Subcutaneous abdominal adipose tissue (tissue), 5 donors: ENCODE measurements around the gene ECD.
A peak's percentile ranks its signal among the peaks of the same experiment; 100 is the strongest.

Experiments
- H3K27ac ChIP-seq: one replicate; pipeline ENCODE4 v1.7.0; 2013; ENCODE audit warnings: low read depth, mild to moderate bottlenecking, inconsistent platforms, low read length, moderate library complexity
- H3K27me3 ChIP-seq, 5 donors: one replicate each; pipeline ENCODE4 v1.7.0; 2013; ENCODE audit warnings: low read length in 5 of 5, inconsistent platforms in 1 of 5; ENCODE audit not compliant: control insufficient read depth in 5 of 5, insufficient read depth in 4 of 5
- H3K36me3 ChIP-seq, 5 donors: one replicate each; pipeline ENCODE4 v1.7.0; 2013; ENCODE audit warnings: low read length in 5 of 5; ENCODE audit not compliant: control insufficient read depth in 5 of 5, insufficient read depth in 5 of 5
- H3K4me1 ChIP-seq, 5 donors: one replicate each; pipeline ENCODE4 v1.7.0; 2013; ENCODE audit warnings: low read length in 5 of 5, mild to moderate bottlenecking in 3 of 5, moderate library complexity in 1 of 5; ENCODE audit not compliant: control insufficient read depth in 5 of 5, insufficient read depth in 5 of 5
- H3K4me3 ChIP-seq, 5 donors: one replicate each; pipeline ENCODE4 v1.7.0; 2013; ENCODE audit warnings: low read length in 5 of 5, low read depth in 1 of 5
- H3K9ac ChIP-seq, 5 donors: one replicate each; pipeline ENCODE4 v1.7.0; 2013; ENCODE audit warnings: low read length in 5 of 5, mild to moderate bottlenecking in 4 of 5, moderate library complexity in 3 of 5
- H3K9me3 ChIP-seq, 5 donors: one replicate each; pipeline ENCODE4 v1.7.0; 2013; ENCODE audit warnings: low read length in 5 of 5; ENCODE audit not compliant: control insufficient read depth in 5 of 5
- donor health status: healthy.
- donor health status: healthy.
- donor health status: healthy.
- donor health status: healthy.
- donor health status: healthy.

ECD gene

DNA sequence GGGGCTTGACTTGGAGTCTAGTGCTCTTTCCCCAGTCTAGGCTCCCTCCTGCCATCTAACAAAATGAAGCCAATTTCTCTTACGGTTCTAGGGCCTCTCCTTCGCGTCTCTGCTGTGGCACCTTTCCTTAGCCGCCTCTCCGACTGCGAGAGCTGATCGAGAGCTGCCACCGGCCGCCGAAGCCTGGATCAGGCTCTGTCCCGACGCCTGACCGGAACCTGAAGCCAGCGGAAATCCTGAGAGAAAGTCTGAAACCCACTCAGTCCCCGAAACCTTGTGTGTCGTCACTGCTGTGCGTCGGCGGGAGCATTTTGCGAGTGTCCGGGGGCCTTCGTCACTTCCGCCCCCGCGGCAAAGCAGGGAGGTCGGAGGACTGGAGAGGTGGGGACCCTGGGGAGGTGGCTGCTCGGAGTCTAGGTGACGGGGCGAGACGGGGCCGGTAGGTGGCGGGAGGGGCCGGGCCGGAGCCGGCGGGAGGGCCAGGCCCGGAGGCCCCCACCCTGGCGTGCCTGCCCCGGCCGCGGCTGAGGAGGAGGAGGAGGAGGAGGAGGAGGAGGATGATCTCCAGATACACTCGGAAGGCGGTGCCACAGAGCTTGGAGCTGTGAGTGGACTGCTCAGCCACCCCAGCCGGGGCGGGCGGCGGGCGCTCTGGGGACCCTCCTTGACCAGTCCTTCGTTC, at the start of gene ECD, which contains the start of gene FAM149B1:
Gene ECD (minus strand): TSS at position 226 of the 682 bp plus-strand sequence. CDS start 4,071 bp downstream, outside the sequence.
Gene FAM149B1 (plus strand): TSS at position 337 of the 682 bp plus-strand sequence. CDS start 221 bp downstream, at position 558.
- H3K27me3 ChIP-seq, result no peaks in the 10 kb centered on the region
- H3K27ac ChIP-seq, result peak within 1 kb of the TSS; percentile 99
- peaks cover 3 to 28% (median 21%) of the 10 kb centered on the region in 5 donors for H3K4me1 ChIP-seq
- no peaks in the 10 kb centered on the region for H3K9me3 ChIP-seq
- H3K36me3 ChIP-seq, result peaks cover 2 to 9% (median 6%) of the 10 kb centered on the region in 5 donors
- H3K4me3 ChIP-seq, result peak within 1 kb of the TSS; percentile 87 to 95 (median 91)
- peak within 1 kb of the TSS; percentile 94 to 100 (median 100) for H3K9ac ChIP-seq

GRCh38 chr10:73215749-73216148, 47.9 kb upstream of the ECD start:
- H3K9ac ChIP-seq, result no peak overlapping the region
- no peak overlapping the region for H3K4me3 ChIP-seq
- no peaks in the 10 kb centered on the region for H3K9me3 ChIP-seq
- H3K27me3 ChIP-seq, result no peaks in the 10 kb centered on the region
- H3K27ac ChIP-seq, result no peak overlapping the region
- H3K36me3 ChIP-seq, result peaks cover 12 to 25% (median 22%) of the 10 kb centered on the region in 5 donors
- peaks cover 0 to 1% (median 0%) of the 10 kb centered on the region in 5 donors for H3K4me1 ChIP-seq

- no peaks in the 10 kb centered on the region for H3K9me3 ChIP-seq
- peaks cover 3 to 15% (median 12%) of the 10 kb centered on the region in 5 donors for H3K36me3 ChIP-seq
- H3K27ac ChIP-seq, result no peak overlapping the region
- H3K9ac ChIP-seq, result no peak overlapping the region
- H3K27me3 ChIP-seq, result no peaks in the 10 kb centered on the region
- no peak overlapping the region for H3K4me3 ChIP-seq
- H3K4me1 ChIP-seq, result peaks cover 2 to 17% (median 8%) of the 10 kb centered on the region in 5 donors
These were observed 43.5 kb upstream of the ECD start for GRCh38 chr10:73211106-73211811.

- Histone ChIP-seq H3K4me3 (no peak overlapping the region), H3K27ac (no peak overlapping the region), H3K36me3 (peaks cover 0 to 15% (median 9%) of the 10 kb centered on the region in 5 donors), H3K9me3 (peaks cover 0 to 3% (median 0%) of the 10 kb centered on the region in 5 donors), H3K4me1 (peaks cover 2 to 23% (median 8%) of the 10 kb centered on the region in 5 donors), H3K27me3 (no peaks in the 10 kb centered on the region), H3K9ac (no peak overlapping the region)
These were observed 42.7 kb upstream of the ECD start for GRCh38 chr10:73210395-73211105.

- Histone ChIP-seq H3K27me3 (no peaks in the 10 kb centered on the region), H3K9me3 (peaks cover 0 to 3% (median 0%) of the 10 kb centered on the region in 5 donors), H3K27ac (no peak overlapping the region), H3K4me3 (no peak overlapping the region), H3K9ac (no peak overlapping the region), H3K36me3 (peaks cover 0 to 15% (median 9%) of the 10 kb centered on the region in 5 donors), H3K4me1 (peaks cover 2 to 23% (median 11%) of the 10 kb centered on the region in 5 donors)
These were observed 41.9 kb upstream of the ECD start for GRCh38 chr10:73209705-73210104.

GRCh38 chr10:73207883-73208282, 40.1 kb upstream of the ECD start:
- H3K4me1 ChIP-seq, result peaks cover 2 to 23% (median 11%) of the 10 kb centered on the region in 5 donors
- peaks cover 0 to 15% (median 9%) of the 10 kb centered on the region in 5 donors for H3K36me3 ChIP-seq
- no peaks in the 10 kb centered on the region for H3K27me3 ChIP-seq
- peaks cover 0 to 3% (median 0%) of the 10 kb centered on the region in 5 donors for H3K9me3 ChIP-seq
- H3K27ac ChIP-seq, result no peak overlapping the region
- no peak overlapping the region for H3K9ac ChIP-seq
- H3K4me3 ChIP-seq, result no peak overlapping the region

DNA sequence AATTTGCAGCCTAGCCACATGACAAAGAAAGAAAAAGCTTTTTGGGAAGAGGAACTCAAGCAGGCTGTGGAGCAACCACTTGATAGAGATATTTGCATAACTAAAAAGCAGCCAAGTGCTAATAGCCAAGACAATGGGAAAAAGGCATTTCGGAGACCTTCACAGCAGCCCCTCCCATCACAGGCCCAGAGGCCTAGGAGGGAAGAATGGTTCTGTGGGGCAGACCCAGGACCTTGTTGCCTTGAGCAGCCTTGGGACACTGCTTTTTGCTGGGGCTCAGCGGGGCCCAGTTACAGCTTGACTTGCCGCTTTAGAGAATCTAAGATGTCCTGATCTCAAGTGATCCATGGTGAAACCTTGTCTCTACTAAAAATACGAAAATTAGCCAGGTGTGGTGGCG, 38.6 kb upstream of the ECD start:
- Histone ChIP-seq H3K9me3 (peaks cover 0 to 3% (median 0%) of the 10 kb centered on the region in 5 donors), H3K4me1 (peaks cover 2 to 23% (median 11%) of the 10 kb centered on the region in 5 donors), H3K4me3 (no peak overlapping the region)

DNA sequence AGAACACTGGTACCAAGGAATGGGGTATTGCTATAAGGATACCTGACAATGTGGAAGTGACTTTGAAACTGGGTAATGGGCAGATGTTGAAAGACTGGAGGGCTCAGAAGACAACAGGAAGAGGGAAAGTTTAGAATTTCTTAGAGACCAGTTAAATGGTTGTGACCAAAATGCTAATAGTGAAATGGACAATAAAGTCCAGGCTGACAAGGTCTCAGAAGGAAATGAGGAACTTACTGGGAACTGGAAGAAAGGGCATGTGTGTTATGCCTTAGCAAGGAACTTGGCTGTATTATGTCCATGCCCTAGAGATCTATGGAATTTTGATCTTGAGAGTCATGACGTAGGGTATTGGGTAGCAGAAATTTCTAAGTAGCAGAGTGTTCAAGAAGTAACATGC, 38.1 kb upstream of the ECD start:
- H3K36me3 ChIP-seq, result peaks cover 0 to 12% (median 5%) of the 10 kb centered on the region in 5 donors
- no peak overlapping the region for H3K9ac ChIP-seq
- no peak overlapping the region for H3K4me3 ChIP-seq
- no peaks in the 10 kb centered on the region for H3K27me3 ChIP-seq
- peaks cover 0 to 3% (median 0%) of the 10 kb centered on the region in 5 donors for H3K9me3 ChIP-seq
- peaks cover 2 to 23% (median 11%) of the 10 kb centered on the region in 5 donors for H3K4me1 ChIP-seq
- H3K27ac ChIP-seq, result no peak overlapping the region

More for the DNA sequence above, 38.6 kb upstream of the ECD start:
- Histone ChIP-seq H3K36me3 (peaks cover 0 to 15% (median 5%) of the 10 kb centered on the region in 5 donors), H3K27me3 (no peaks in the 10 kb centered on the region), H3K9ac (no peak overlapping the region), H3K27ac (no peak overlapping the region)

DNA sequence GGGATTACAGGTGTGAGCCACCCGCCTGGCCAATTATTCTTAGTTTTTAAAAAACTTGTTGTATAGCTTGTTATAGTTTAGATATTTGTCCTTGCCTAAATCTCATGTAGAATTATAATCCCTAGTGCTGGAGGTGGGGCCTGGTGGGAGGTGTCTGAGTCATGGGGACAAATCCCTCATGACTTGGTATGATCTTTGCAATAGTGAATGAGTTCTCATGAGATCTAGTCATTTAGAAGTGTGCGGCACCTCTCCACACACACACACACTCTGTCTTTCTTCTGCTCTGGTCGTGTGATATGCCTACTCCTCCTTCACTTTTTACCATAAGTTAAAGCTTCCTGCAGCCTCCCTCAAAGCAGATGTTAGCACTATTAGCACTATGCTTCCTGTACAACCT, 37.3 kb upstream of the ECD start:
- no peak overlapping the region for H3K9ac ChIP-seq
- H3K4me3 ChIP-seq, result no peak overlapping the region
- H3K27me3 ChIP-seq, result no peaks in the 10 kb centered on the region
- peaks cover 3 to 9% (median 7%) of the 10 kb centered on the region in 5 donors for H3K36me3 ChIP-seq
- no peak overlapping the region for H3K27ac ChIP-seq
- peaks cover 0 to 3% (median 0%) of the 10 kb centered on the region in 5 donors for H3K9me3 ChIP-seq
- peaks cover 0 to 23% (median 11%) of the 10 kb centered on the region in 5 donors for H3K4me1 ChIP-seq
